Neural crest cell (in vitro differentiated cells): ENCODE results near the gene TUBGCP2. TPM values are rescaled to one million over a fixed set of nuclear protein-coding genes. Genes with fewer than 3 reads are reported as not detected.

Experiments
- DNase-seq: peaks from one replicate; pipeline ENCODE4 v3.0.0; 2021; ENCODE audit warnings: low read depth, mixed read lengths, low spot score
- H3K27ac Mint-ChIP-seq: one replicate; pipeline ENCODE4 v1.8.0; 2021; ENCODE audit warnings: mild to moderate bottlenecking, mixed read lengths; ENCODE audit not compliant: unreplicated experiment
- H3K27me3 Mint-ChIP-seq: 2 replicates; pipeline ENCODE4 v1.8.0; 2021; ENCODE audit warnings: low read depth, mild to moderate bottlenecking, mixed read lengths
- H3K36me3 Mint-ChIP-seq: 2 replicates; pipeline ENCODE4 v1.8.0; 2021; ENCODE audit warnings: low read depth, mild to moderate bottlenecking, mixed read lengths
- H3K4me1 Mint-ChIP-seq: 2 replicates; pipeline ENCODE4 v1.8.0; 2021; ENCODE audit warnings: mixed read lengths
- H3K4me3 Mint-ChIP-seq: one replicate; pipeline ENCODE4 v1.8.0; 2021; ENCODE audit warnings: mild to moderate bottlenecking, mixed read lengths
- H3K9me3 Mint-ChIP-seq: 2 replicates; pipeline ENCODE4 v1.8.0; 2021; ENCODE audit warnings: mixed read lengths
- total RNA-seq: library from RNA; stranded (reverse); gene quantifications from 2 replicates; pipeline ENCODE4 v1.2.1, GENCODE V29; 2021
- TF ChIP-seq, protein P1 (sequence below): fragments of 200-600 bp; sonication (generic); conservative IDR thresholded peaks from 2 replicates; pipeline ENCODE4 v1.5.0; 2021; ENCODE audit warnings: antibody characterized with exemption, mild to moderate bottlenecking

Gene TUBGCP2
- total RNA-seq, 1 donor from 2014 or later: 70.0 TPM

DNA sequence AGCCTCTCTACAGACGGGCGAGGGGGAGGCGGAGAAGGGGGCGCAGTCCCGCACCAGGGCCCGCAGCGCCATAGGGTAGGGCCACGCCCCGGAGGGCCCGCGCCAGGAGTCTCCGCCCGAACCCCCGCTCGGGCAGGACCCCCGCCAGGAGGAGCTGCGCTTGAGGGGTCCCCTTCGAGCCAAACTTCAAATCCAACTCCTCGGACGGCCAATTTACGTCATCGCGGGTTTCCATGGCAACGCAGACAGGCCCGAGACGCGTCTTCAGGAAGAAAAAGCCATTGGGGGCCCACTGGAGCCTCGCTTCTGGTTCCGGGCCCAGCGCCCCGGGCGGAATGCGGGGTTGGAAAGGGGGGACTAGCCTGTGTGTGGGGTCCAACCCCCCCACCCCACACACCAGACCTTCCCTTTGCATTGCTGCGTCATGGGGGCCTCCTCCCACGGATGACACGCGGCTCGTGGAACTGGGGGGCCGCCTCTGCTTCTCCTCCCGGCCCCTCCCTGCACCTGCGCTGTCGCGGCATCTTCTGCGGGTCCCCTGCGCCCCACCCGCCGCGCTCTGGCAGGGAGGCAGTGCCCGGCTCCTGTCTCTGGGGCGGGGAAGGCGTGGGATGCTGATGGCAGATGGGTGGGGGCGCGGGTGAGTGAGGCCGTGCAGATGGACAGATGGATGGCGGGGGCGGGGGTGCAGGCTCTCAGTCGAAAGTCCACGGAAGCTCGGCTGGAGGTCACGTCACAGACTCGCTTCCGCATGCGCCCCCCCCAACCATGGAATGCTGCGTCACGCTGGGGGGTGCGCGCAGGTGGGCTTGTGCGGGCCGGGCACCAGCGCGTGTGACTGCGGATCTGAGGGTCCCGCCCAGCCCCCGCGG, 26.8 kb upstream of the TUBGCP2 start:
- Mint-ChIP-seq H3K27ac (no peak overlapping the region), H3K36me3 (peaks cover 5% of the 10 kb centered on the region), H3K4me3 (no peak overlapping the region), H3K4me1 (peaks cover 3% of the 10 kb centered on the region), H3K27me3 (peaks cover 48% of the 10 kb centered on the region), H3K9me3 (no peaks in the 10 kb centered on the region)
- DNase-seq: peak; percentile 51
- TF ChIP-seq, protein P1, sequence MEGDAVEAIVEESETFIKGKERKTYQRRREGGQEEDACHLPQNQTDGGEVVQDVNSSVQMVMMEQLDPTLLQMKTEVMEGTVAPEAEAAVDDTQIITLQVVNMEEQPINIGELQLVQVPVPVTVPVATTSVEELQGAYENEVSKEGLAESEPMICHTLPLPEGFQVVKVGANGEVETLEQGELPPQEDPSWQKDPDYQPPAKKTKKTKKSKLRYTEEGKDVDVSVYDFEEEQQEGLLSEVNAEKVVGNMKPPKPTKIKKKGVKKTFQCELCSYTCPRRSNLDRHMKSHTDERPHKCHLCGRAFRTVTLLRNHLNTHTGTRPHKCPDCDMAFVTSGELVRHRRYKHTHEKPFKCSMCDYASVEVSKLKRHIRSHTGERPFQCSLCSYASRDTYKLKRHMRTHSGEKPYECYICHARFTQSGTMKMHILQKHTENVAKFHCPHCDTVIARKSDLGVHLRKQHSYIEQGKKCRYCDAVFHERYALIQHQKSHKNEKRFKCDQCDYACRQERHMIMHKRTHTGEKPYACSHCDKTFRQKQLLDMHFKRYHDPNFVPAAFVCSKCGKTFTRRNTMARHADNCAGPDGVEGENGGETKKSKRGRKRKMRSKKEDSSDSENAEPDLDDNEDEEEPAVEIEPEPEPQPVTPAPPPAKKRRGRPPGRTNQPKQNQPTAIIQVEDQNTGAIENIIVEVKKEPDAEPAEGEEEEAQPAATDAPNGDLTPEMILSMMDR: no peak

DNA sequence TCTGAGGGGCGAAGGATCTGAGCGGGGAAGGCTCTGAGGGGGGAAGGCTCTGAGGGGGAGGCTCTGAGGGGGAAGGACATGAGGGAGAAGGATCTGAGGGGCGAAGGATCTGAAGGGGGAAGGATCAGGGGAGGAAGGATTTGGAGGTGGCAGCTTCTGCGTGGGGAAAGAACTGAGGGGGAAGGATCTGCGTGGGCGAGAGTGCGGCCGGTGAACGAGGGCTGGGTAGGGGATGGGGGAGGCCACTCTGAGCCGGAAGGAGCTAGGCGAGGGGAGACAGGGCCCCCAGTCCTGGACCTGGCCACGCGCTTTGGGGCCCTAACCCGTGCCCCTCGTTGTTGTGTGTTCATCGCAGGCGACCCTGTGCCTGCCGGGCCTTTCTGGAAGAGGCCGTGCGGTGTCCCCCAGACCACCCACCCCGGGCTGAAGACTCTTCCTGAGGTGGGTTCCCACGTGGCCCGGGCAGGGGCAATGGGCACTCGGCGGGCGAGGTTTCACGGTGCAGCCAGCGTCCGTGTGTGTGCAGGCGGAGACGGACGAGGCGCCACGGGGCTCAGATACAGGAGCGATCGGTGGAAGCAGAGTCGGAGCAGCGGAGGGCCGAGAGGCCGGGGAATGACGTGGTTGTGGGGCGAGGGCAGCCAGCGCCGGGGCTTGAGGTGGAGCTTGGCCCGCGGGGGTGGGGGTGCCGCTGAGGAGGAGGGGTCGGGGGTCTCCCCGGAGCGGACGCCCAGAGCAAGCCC, 26.0 kb upstream of the TUBGCP2 start:
- Mint-ChIP-seq H3K27ac (no peak overlapping the region), H3K4me1 (peaks cover 7% of the 10 kb centered on the region), H3K27me3 (peaks cover 53% of the 10 kb centered on the region), H3K36me3 (peaks cover 5% of the 10 kb centered on the region), H3K4me3 (no peak overlapping the region), H3K9me3 (no peaks in the 10 kb centered on the region)
- TF ChIP-seq, protein P1: no peak
- DNase-seq: no peak

DNA sequence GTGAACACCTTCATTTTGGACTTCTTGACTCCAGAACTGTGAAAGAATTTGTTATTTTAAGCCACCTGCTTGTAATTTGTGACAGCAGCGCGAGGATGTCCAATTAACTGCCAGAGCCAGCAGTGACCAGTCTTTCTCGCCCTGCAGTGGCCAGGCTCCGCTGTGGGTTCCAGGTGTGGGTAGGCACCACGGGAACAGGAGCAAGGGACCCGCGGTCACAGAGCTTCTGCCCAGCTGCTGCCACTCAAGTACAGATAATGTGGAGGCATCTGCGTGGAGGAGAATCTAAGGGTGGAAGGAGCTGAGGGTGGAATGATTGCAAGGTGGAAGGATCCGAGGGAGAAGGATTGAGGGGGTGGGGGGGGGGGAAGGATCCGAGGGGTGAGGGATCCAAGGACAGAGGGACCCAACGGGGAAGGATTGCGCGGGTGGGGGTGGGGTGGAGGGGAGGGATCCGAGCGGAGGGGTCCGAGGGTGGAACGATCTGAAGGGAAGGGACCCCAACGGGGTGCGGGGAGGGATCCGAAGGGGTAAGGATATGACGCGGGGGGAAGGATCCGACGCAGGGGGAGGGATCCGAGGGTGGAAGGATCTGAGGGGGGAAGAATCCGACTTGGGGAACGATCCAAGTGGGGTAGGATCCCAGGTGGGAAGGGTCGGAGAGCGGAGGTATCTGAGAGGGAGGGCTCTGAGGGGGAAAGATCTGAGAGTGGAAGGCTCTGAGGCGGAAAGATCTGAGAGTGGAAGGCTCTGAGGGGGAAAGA, 24.4 kb upstream of the TUBGCP2 start:
- Mint-ChIP-seq H3K27ac (no peak overlapping the region), H3K27me3 (peaks cover 68% of the 10 kb centered on the region), H3K36me3 (peaks cover 5% of the 10 kb centered on the region)

DNA sequence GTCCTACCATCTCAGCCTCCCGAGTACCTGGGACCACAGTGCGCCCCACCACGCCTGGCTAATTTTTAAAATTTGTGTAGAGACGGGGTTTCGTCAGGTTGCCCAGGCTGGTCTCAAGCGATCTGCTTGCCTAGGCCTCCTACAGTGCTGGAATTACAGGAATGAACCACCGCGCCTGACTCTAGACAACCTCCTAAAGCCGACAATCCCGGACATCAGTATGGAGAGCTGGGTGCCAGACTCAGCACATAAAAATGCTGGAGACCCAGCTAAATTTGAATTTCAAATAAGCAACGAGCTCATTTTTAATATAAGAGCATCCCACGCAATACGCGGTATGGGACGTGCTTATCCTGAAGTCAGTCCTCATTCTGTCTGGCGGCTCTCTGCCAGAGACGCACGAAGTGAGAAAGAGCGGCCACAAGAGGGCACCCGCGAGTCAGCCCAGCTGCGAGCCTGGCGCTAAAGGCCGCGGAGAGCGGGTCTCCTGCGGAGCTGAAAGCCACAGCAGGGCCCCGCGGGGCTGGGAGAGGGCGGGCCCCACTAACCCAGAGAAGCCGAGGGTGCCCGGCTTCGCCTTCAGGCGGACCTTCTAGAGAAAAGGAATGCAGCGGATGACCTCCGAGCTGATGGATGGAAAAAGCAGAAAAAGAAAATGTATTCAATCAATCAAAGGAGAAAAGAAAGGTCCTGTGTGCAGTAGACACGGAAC, 21.0 kb upstream of the TUBGCP2 start:
- DNase-seq: peak; percentile 91
- Mint-ChIP-seq H3K27ac (no peak overlapping the region), H3K4me1 (peaks cover 11% of the 10 kb centered on the region), H3K36me3 (peaks cover 5% of the 10 kb centered on the region), H3K27me3 (peaks cover 87% of the 10 kb centered on the region), H3K9me3 (no peaks in the 10 kb centered on the region), H3K4me3 (peak overlapping the region; percentile 66)
- TF ChIP-seq, protein P1: peak; percentile 99

More for the DNA sequence above, 24.4 kb upstream of the TUBGCP2 start:
- Mint-ChIP-seq H3K4me1 (peaks cover 11% of the 10 kb centered on the region), H3K9me3 (no peaks in the 10 kb centered on the region), H3K4me3 (no peak overlapping the region)
- TF ChIP-seq, protein P1: no peak
- DNase-seq: no peak
